ENCODE measurements around the gene MRPL24.
A peak's percentile ranks its signal among the peaks of the same experiment; 100 is the strongest.

MRPL24 gene

GRCh38 chr1:156744786-156745419 lies 4.0 kb upstream of the MRPL24 start:
- Histone ChIP-seq H3K4me2 (peak overlapping the region; percentile 96), H3K9ac (peak overlapping the region; percentile 6; the same call in 1 of the 2 replicates), H3K27ac (peak overlapping the region; percentile 70)

DNA sequence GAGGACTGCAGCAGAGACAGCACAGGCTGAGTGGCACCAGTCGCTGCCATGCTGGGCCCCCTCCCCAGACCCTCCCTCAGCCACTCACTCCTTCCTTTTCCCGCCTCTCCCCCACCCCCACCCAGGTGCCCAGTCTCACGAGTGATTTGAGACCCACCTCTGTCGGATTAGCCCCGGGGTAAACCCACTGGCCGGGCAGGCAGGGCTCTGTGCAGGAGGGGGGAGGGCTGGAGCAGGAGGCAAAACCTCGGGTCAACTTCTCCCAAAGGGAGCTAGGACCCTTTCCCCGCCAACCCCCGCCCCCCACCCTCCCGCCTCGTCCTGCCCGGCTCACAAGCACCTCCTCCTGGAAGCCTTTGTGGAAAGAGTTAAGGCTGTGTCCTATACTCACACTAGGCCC lies 3.5 kb upstream of the MRPL24 start:
- H3K27ac ChIP-seq, result no peak overlapping the region; the same call in 1 of the 2 replicates
- no peak for TF ChIP-seq Cebpa-rat (IDR thresholded peaks at IDR 0.05)
- peaks cover 62% of the 10 kb centered on the region for H3K36me3 ChIP-seq
- H3K4me1 ChIP-seq, result peaks cover 74% of the 10 kb centered on the region
- no peak overlapping the region for H3K4me2 ChIP-seq
- no peaks in the 10 kb centered on the region for H3K27me3 ChIP-seq
- H3K9me3 ChIP-seq, result no peaks in the 10 kb centered on the region
- H4K20me1 ChIP-seq, result peaks cover 63% of the 10 kb centered on the region
- no peak overlapping the region for H3K4me3 ChIP-seq
- no peak overlapping the region; the same call in 1 of the 2 replicates for H3K9ac ChIP-seq

More at GRCh38 chr1:156744786-156745419, 4.0 kb upstream of the MRPL24 start:
- TF ChIP-seq Cebpa-rat (IDR thresholded peaks at IDR 0.05), result no peak
- Histone ChIP-seq H3K9me3 (no peaks in the 10 kb centered on the region), H3K36me3 (peaks cover 66% of the 10 kb centered on the region), H3K4me1 (peaks cover 68% of the 10 kb centered on the region), H3K27me3 (no peaks in the 10 kb centered on the region), H3K4me3 (no peak overlapping the region), H4K20me1 (peaks cover 63% of the 10 kb centered on the region)

DNA sequence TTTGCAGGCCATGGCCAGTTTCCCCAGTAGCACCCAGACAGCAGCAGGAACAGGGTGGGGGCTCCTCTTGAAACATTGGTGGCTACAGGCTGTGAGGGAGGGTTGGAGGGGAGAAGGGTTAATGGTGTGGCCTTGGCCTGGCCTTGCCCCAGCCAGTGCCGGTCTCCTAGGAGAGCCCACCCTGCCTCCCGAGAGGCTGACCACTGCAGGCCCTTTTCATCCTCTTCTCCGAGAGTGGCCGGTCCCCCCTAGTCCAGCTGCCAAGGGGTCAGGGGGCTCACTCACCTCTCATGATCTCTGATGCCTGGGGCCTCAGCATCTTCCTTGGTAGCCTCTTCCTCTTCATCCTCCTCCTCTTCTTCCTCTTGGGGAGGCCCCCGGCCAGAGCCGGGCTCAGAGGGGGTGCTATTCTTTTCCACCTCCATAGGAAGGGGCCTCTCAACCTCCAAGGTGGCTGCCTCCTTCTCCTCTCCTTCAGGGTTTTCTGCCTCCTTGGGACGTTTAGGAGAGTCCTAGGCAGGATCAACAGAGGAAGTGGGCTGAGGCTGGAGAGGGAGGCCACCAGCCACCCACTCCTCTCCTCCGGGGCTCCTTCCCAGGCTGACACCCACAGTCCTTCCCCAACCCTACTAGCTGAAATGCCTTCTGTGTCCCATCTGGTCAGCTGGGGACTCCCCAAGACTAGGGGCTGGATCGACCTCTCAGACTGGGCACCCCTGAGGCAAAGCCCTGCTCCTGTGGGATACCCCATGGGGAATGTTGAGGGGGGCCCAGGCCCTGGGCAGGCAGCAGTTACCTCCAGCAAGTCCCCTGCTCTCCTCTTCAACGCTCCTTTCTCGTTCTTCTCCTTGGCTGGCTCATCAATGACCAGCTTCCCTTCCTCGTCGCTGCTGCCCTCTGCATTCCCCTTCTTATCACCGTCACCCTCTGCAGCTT lies 2.7 kb upstream of the MRPL24 start:
- Histone ChIP-seq H4K20me1 (peaks cover 63% of the 10 kb centered on the region), H3K36me3 (peaks cover 61% of the 10 kb centered on the region), H3K9me3 (no peaks in the 10 kb centered on the region), H3K27ac (peak overlapping the region; percentile 2; the same call in 1 of the 2 replicates), H3K9ac (no peak overlapping the region; the same call in 1 of the 2 replicates), H3K4me3 (no peak overlapping the region), H3K4me1 (peaks cover 75% of the 10 kb centered on the region), H3K27me3 (no peaks in the 10 kb centered on the region), H3K4me2 (no peak overlapping the region)
- no peak for TF ChIP-seq Cebpa-rat (IDR thresholded peaks at IDR 0.05)

DNA sequence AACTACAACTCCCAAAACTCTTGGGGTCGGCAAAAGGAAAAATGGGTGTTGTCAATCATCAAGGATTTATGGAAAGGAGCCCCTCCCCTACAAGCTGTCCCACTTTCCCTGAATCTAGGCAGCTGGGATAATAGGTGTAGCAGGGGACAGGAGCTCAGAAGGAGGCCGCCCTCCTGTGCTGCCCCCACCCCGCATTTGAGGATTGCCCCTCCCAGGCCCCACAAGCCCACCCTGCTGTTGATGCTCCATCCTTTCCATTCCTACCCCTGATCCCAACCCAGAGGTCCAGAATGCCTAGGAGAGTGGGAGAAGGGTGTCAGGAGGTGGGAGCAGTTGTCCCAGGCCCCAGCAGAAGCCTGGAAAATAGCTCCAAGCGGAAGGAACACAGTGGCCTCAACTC lies 1.9 kb upstream of the MRPL24 start:
- no peaks in the 10 kb centered on the region for H3K9me3 ChIP-seq
- no peak for TF ChIP-seq Cebpa-rat (IDR thresholded peaks at IDR 0.05)
- no peak overlapping the region for H3K9ac ChIP-seq
- H4K20me1 ChIP-seq, result peaks cover 60% of the 10 kb centered on the region
- H3K4me2 ChIP-seq, result no peak overlapping the region
- no peak overlapping the region for H3K4me3 ChIP-seq
- H3K27me3 ChIP-seq, result no peaks in the 10 kb centered on the region
- peaks cover 67% of the 10 kb centered on the region for H3K4me1 ChIP-seq
- H3K36me3 ChIP-seq, result peaks cover 63% of the 10 kb centered on the region
- H3K27ac ChIP-seq, result 0 out of 2 replicates have a peak overlapping the region, but pooled peaks have one; percentile 1

- Histone ChIP-seq H4K20me1 (peaks cover 53% of the 10 kb centered on the region), H3K27ac (peak overlapping the region; percentile 1; the same call in 1 of the 2 replicates), H3K36me3 (peaks cover 71% of the 10 kb centered on the region), H3K9me3 (no peaks in the 10 kb centered on the region), H3K27me3 (no peaks in the 10 kb centered on the region), H3K9ac (no peak overlapping the region), H3K4me1 (peaks cover 66% of the 10 kb centered on the region), H3K4me3 (no peak overlapping the region), H3K4me2 (peak overlapping the region; percentile 80)
- TF ChIP-seq Cebpa-rat (IDR thresholded peaks at IDR 0.05), result no peak
Measured at GRCh38 chr1:156742017-156742416, 1.1 kb upstream of the MRPL24 start.

GRCh38 chr1:156741481-156741983 lies 644 bp upstream of the MRPL24 start:
- peaks cover 76% of the 10 kb centered on the region for H3K36me3 ChIP-seq
- H3K4me2 ChIP-seq, result peak overlapping the region; percentile 80
- H3K4me3 ChIP-seq, result peak overlapping the region; percentile 80
- H3K27ac ChIP-seq, result peak overlapping the region; percentile 49; the same call in 1 of the 2 replicates
- H3K9me3 ChIP-seq, result no peaks in the 10 kb centered on the region
- peaks cover 61% of the 10 kb centered on the region for H3K4me1 ChIP-seq
- H4K20me1 ChIP-seq, result peaks cover 49% of the 10 kb centered on the region
- no peak for TF ChIP-seq Cebpa-rat (IDR thresholded peaks at IDR 0.05)
- H3K27me3 ChIP-seq, result no peaks in the 10 kb centered on the region
- peak overlapping the region; percentile 35; the same call in 1 of the 2 replicates for H3K9ac ChIP-seq

GRCh38 chr1:156740237-156740740 lies 599 bp downstream of the MRPL24 start:
- H3K9me3 ChIP-seq, result no peaks in the 10 kb centered on the region
- peak overlapping the region; percentile 93 for H3K4me2 ChIP-seq
- H3K9ac ChIP-seq, result peak overlapping the region; percentile 85
- TF ChIP-seq Cebpa-rat (IDR thresholded peaks at IDR 0.05), result no peak
- H3K4me3 ChIP-seq, result peak overlapping the region; percentile 80
- peaks cover 36% of the 10 kb centered on the region for H4K20me1 ChIP-seq
- H3K4me1 ChIP-seq, result peaks cover 49% of the 10 kb centered on the region
- no peaks in the 10 kb centered on the region for H3K27me3 ChIP-seq
- peak overlapping the region; percentile 82 for H3K27ac ChIP-seq
- H3K36me3 ChIP-seq, result peaks cover 77% of the 10 kb centered on the region

DNA sequence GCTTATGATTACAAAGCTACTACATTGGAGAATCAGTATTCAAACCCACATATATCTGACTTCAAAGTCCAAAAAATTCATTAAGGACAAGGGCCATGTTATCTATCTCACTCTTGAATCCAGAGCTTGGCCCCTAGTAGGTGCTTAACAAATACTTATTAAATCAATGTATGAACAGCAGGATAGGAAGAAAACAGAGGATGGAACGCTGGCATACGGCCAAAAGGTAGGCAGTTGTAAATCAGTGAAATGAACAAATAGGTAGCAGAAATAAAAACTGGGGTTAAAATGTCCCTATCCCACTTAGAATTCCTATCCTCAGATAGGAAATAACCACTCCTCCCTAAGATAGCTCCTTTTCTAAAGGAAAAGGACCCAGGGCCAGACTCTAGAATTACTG lies 2.0 kb downstream of the MRPL24 start:
- Histone ChIP-seq H3K4me3 (no peak overlapping the region), H3K27ac (no peak overlapping the region), H4K20me1 (peaks cover 24% of the 10 kb centered on the region), H3K4me1 (peaks cover 39% of the 10 kb centered on the region), H3K36me3 (peaks cover 78% of the 10 kb centered on the region), H3K9me3 (no peaks in the 10 kb centered on the region), H3K4me2 (no peak overlapping the region), H3K27me3 (no peaks in the 10 kb centered on the region), H3K9ac (no peak overlapping the region)
- no peak for TF ChIP-seq Cebpa-rat (IDR thresholded peaks at IDR 0.05)

- Histone ChIP-seq H3K9me3 (no peaks in the 10 kb centered on the region), H3K4me2 (no peak overlapping the region), H4K20me1 (peaks cover 19% of the 10 kb centered on the region), H3K4me1 (peaks cover 34% of the 10 kb centered on the region), H3K9ac (no peak overlapping the region), H3K27me3 (no peaks in the 10 kb centered on the region), H3K27ac (no peak overlapping the region), H3K36me3 (peaks cover 78% of the 10 kb centered on the region), H3K4me3 (no peak overlapping the region)
- TF ChIP-seq Cebpa-rat (IDR thresholded peaks at IDR 0.05), result no peak
Measured at GRCh38 chr1:156738407-156738806, 2.5 kb downstream of the MRPL24 start.

Measured in BLaER1 (cell line).